SK-N-SH treated with all-trans-retinoic acid at 6 μM for 48 hours (cell line): ENCODE results near the gene DIP2B.

Experiments used
- ARNTL ChIP-seq: fragments of 450-650 bp; formaldehyde crosslinking; IDR thresholded peaks from 2 replicates; pipeline ENCODE4 v1.5.0; 2020; ENCODE audit warnings: low read depth, mild to moderate bottlenecking, moderate library complexity, borderline replicate concordance
- ISL1 ChIP-seq: fragments of 250-450 bp; sonication (Bioruptor Pico); IDR thresholded peaks from 2 replicates; pipeline ENCODE4 v2.1.2; 2022; ENCODE audit warnings: mild to moderate bottlenecking, moderate library complexity
- PPARA ChIP-seq: fragments of 250-450 bp; sonication (Bioruptor Pico); IDR thresholded peaks from 2 replicates; pipeline ENCODE4 v1.5.0; 2020; ENCODE audit warnings: mild to moderate bottlenecking, borderline replicate concordance

DNA sequence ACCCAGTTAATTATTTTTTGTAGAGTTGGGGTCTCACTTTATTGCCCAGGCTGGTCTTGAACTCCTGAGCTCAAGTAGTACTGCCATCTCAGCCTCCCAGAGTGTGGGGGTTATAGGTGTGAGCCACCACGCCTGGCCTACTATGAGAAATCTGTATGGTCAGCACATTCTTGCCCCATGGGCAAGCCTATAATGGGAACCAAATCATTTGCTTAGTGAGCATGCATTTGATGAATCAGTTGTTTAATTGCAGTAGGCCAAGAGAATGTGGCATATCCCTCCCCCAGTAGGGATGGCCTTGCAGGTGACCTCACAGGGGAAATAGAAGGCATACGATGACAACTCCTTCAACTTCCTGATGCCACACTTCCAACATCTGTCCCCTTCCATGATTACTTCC lies 122.7 kb downstream of the DIP2B start:
- no peak for TF ChIP-seq ARNTL
- TF ChIP-seq PPARA (CRISPR knock-in tag) = no peak
- TF ChIP-seq ISL1 (CRISPR knock-in tag) = no peak
